Stimulated activated CD4-positive, alpha-beta T cell treated with anti-CD3 and anti-CD28 coated beads, Interleukin-4, amount 100 ng/mL, for 48 hours (primary cell): ENCODE results near the gene INO80E.
"Not testable (repeated sequence)": the region's sequence is repeated elsewhere in the genome, so short reads cannot be mapped to it uniquely, and the experiment has no call there.

Source experiments
- DNase-seq, 2 donors: peaks; one replicate each; pipeline ENCODE4 v3.0.0-alpha.2; 2020; ENCODE audit warnings: low read depth in 2 of 2

The INO80E gene

DNA sequence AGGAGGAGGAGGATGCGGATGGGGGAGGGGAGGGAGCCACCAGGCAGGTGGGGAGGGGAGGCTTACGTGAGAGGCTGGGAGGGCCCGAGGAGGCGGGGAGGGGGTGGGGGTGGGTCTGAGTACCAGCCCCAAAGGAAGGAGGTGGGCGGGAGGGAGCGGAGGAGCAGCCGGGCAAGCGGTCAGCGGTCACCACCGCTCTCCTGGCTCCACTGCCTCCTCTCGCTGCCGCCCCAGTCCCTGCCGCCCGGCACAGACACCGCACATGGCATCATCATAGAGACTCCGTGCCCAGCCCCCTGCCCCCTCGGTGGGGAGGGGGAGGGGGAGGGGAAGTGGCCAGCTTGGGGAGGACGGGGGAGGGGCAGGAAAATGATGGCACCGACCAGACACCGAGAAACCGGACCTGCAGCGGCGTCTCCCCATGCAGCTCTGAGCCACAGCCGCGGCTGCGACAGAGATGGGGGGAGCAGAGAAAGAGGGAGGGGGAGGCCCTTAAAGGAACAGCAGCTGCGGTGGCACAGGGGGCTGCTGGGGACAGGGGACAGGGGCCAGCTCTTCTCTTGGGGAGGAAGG is 34.9 kb downstream of the INO80E start, which contains the start of gene TLCD3B:
TSS of gene TLCD3B (minus strand) at position 431 of the 573 bp plus-strand sequence. CDS start 744 bp downstream, outside the sequence.
- DNase-seq = no peak

DNA sequence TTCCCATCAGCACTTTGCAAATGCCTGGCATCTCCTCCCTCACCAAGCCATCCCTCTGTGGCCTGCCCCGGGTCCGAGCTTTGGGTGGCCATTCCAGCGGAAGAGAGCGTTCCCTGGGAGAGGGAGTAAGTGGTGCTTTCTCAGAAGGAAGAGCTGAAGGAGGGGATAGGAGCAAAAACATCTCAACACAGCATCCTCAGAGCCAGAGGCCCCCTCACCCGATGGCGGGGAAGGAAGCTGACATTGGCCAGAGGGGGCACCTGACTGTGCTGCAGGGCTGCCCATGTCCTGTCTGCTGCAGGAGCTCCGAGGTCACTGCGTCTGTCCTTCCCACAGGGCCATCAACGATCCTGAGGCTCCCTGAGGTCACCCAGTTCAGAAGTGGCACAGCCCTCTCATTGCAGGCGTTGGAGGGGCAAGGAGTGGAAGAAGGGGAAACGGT is 35.5 kb downstream of the INO80E start:
- DNase-seq = no peak

DNA sequence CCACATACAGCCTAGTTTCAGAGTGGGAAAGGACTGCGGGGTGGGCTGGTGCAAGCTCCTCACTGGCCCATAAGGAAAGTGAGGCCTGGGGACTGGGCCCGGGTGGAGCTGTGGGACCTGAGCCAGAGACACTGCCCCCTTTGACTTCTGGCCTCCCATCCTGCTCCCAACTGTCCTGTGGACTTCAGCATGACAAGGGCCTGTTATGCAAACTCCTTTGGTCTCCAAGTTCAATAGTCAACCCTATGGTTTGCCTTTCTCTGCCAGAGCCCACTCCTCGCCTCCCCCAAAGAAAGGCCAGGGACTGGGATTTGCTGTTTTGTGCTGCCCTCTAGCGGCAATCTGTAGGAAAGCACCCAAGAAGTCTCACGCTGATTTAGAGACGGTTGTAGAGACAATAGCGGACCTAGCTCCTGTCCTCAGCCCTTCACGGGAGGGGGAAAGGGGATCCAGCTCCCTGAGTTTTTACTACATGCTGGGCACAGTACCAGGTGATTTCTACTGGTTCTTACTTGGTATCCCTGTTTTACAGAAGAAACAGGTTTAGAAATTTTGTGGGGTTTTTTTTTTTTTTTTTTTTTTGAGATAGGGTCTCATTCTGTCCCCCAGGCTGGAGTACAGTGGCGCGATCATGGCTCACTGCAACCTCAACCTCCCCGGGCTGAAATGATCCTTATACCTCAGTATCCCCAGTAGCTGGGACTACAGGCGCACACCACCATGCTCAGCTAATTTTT is 36.2 kb downstream of the INO80E start:
- peak; percentile 52 for DNase-seq

DNA sequence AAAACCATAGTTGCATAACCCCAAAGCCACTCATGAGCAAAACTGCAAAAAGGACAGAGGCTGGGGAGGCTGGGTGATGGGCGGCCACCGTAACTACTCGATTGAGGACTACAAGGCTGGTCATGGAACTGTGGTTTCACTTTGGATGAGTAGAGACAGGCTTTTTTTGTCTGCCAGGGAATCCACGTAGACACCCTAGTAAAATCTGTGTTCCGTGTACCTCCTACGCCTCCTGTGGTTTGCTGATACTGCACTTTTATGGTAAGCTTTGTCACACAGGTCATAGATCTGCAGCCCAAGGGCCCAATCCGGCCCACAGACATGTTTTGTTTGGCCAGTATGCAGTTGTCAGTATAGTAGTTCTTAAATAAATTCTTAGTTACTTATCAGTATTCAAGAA is 37.2 kb downstream of the INO80E start:
- DNase-seq = peak in 1 of 2 donors; percentile 37

DNA sequence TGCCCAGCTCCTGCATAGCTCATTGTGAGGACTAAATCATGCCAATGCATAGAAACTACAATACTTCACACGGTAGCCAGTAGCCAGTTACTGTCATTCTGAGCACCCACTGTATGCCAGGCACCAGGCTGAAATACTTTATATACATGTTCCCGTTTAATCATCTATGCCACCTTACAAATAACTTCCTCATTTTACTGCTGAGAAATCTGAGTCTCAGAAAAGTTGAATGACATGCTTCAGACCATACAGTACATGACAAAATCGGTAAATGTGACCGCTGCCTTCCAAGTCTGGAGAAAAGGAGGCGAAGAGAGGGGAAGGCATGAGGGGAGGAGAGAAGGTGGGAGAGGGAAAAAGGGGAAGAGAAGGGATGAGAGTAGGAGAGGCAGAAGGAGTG is 44.2 kb downstream of the INO80E start:
- no peak for DNase-seq

DNA sequence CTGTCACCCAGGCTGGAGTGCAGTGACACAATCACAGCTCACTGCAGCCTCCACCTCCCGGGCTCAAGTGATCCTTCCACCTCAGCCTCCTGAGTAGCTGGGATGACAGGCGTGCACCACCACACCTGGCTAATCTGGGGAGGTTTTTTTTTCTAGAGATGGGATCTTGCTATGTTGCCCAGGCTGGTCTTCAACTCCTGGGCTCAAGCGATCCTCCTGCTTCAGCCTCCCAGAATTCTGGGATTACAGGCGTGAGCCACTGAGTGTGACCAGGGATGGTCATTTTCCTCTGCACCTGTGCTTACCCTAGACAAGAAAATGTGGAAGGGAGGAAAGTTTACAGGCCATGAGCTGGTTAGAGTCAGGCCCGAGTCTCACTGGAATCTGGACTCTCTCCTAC is 44.6 kb downstream of the INO80E start:
- not testable (repeated sequence) for DNase-seq

DNA sequence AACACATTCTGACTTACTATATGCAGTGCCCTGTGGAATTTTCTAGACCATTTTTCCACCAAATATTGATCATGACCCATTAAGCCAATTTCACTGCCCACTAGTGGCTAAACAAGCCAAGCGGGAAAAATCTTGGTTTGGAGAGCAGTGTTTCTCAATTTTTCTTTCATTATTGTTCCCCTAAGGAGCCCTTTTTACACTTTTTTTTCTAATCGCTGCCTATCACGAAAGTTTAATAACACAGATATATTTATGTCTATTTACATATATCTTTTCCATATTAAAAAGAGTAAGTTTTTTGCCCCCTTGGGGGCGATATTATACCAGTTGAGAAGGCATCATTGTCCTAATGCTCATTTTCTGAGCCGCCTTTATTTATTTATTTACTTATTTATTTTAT is 45.8 kb downstream of the INO80E start:
- DNase-seq = no peak

DNA sequence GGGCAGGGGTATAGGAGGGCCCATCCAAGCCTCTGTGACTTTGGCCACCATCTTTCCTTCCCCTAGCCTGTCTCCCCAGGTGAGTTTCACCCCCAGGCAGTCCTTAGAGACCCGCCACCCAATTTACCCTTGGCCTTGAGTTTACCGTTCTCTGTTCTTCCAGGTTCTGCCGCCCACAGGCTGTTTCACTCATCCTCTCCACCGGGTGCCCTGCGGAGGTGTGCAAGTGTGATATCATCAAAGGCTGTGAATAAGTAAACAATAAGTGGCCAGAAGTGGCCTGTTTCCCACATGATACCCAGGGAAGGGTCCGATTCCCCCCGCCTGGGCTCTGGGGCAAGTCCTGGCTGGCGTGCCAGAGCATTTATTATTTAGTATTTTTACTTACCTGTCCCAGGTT is 50.1 kb downstream of the INO80E start:
- DNase-seq = no peak

DNA sequence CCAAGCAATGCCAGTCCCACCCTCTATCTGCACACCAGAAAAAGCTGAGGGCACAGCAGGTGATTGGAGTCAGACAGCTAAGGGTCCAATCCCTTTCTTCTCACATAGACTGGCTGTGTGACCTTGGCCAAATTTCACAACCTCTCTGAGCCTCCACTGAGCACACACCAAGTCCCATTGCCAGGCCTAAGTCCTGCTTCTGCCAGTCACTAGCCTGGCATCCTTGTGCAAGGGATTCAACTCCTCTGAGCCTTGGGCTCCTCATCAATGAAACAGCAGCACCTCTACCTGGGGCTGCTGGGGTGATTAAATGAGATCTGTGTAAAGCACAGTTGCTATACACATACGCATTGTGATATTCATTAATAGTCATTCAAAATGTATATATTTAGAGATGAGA is 50.5 kb downstream of the INO80E start:
- DNase-seq = no peak

DNA sequence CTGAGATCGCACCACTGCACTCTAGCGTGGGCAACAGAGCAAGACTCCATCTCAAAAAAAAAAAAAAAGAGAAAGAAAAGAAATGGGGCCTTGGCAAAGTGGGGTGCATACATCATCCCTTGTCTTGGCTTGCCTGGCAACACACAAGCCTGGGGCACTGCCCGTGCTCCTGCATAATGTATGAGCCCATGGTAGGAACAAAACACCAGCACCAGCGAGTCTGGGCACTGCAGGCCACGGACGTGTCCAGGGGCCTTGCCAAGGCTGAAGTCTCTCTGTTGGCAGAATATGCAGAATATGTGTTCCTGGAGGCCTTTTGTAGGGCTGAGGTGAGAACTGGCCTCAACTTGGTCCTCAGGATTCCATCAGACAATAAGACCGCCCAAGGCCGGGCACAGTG is 53.8 kb downstream of the INO80E start:
- DNase-seq = no peak

DNA sequence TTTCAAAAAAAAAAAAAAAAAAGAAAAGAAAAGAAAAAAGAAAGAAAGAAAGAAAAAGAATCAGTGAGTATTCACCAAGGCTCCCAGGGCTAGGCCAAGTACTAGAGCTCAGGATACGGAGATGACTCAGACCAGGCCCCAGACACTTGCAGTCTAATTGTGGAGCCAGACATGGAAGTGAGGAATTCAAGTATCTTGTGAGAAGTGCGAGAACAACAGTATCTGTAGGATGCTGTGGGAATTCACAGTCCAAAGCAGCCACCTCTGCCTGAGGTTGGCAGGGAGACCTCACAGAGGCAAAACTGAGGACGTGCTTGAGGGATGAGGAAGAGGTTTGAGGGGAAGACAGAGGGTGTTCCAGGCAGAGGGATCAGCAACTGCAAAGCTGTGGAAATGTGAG is 55.5 kb downstream of the INO80E start:
- DNase-seq = no peak

DNA sequence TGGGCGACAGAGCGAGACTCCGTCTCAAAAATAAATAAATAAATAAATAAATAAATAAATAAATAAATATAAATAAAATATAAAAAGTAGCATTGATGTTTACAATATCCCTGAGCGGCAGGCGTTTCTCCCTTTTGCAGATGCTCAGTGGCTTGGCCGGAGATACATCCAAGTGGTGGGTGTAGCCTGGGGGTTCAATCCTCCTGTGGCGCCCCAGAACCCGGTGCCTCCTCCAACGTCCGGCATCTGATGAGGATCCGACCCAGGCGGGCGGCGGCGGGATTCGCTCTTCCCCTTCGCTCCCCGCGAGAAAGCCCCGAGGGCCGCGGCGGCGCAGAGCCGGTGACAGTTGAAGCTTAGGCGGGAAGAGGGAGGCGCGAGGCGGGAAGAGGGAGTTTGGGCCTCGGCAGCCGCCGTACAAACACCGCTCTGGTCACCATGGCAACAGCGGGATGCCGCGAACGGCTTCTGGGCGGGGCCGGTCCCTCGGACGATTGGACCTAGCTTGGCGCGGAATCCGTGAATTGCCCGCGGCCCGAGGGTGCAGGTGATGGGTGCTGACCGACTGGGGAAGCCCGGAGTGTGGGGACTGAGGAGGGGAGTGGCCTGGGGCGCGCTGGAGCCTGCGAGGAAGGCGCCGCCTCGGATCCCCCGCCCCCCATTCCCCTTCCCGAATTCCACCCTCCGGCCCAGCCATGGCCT is 56.8 kb downstream of the INO80E start:
- peak; percentile 91 to 94 for DNase-seq

DNA sequence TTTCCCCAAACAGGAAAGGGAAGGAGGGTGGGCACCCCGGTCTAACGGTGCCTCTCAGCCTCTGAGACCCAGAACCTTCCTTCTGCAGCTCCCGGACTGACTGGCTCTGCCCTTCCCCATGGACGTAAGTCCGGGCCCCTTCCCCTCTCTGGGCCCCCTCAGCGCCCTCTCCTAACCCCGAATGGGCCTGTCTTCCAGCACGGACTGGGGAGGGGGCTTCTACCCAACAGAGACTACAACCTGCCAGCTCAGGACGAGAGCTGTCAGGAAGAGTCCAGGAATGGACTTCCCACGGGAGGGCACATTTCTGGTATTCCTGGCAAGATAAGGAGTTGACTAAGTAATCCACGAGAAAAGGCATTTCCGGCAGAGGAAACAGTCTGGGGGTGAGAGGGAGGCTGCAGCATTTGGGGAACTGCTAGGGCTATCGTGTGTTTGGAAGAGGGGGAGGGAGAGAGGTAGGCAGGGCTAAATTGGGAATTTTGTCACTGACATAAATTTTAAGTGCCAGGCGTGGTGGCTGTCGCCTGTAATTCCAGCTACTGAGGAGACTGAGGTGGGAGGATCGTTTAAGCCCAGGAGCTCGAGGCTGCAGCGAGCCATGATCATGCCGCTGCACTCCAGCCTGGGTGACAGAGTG is 57.5 kb downstream of the INO80E start:
- no peak for DNase-seq

DNA sequence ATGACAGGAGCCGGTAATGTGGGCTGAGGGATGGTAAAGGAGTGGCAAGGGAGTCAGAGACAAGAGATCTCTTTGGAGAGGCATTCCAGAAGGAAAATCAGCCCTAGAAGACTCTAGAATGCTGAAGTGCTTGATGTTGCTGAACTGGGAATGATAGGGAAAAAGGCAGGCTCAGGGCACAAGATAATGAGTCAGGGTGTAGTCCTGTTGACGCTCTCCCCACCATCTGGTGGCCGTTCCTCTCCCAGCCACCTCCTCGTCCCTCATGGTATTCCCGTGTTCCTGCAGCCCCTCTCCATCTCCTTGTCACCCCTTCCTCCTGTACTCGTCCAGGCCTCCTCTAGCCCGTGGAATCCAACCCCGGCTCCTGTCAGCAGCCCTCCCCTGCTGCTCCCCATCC is 58.4 kb downstream of the INO80E start:
- DNase-seq = no peak

DNA sequence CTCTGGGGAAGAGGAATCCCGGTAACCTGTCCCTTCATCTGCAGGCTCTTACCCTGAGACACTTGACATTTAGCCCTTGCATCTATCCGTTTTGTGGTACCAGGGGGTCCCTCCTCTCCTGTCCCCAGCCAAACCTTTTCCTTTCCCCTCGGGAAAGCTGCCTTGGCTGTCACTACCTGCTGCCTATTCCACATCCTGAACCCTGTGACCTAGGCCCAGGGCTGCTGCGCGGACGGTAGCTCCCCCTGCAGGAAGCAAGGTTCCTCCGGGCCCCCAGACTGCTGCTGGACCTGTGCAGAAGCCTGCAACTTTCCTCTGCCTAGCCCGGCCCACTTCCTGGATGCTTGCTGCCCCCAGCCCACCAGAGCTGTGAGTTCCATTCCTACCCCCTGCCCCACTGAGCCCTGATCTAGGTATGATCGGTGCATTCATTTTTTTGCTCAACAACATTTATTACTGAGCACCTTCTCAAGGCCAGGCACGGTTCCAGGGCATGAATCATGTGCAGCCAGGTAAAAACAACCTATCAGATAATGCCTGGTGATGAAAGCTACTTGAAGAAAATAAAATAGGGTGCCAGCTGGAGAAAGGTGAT is 59.0 kb downstream of the INO80E start:
- DNase-seq = peak in 1 of 2 donors; percentile 55
